NB4 (cell line): Measurements from ENCODE around the gene KIRREL2.
"Not testable (repeated sequence)": the region's sequence is repeated elsewhere in the genome, so short reads cannot be mapped to it uniquely, and the experiment has no call there.

Experiments used
- DNase-seq: peaks from one replicate; pipeline ENCODE4 v3.0.0; 2010; ENCODE audit warnings: low read depth
- H3K4me3 ChIP-seq: one replicate; pipeline ENCODE4 v1.5.1; 2011; ENCODE audit warnings: mild to moderate bottlenecking, low read depth, low read length, moderate library complexity
- MYC ChIP-seq: IDR thresholded peaks from 2 replicates; pipeline ENCODE4 v1.6.1; 2011; ENCODE audit warnings: low read depth, low read length
- POLR2A ChIP-seq: IDR thresholded peaks from 2 replicates; pipeline ENCODE4 v1.6.1; 2011; ENCODE audit warnings: mild to moderate bottlenecking; ENCODE audit not compliant: insufficient read length; ENCODE audit errors: extremely low read depth
- TF ChIP-seq, protein P1 (sequence below): IDR thresholded peaks from one replicate; pipeline ENCODE4 v1.5.1; 2012; ENCODE audit warnings: low read depth, low read length
- TF ChIP-seq, protein P2 (sequence below): IDR thresholded peaks from 2 replicates; pipeline ENCODE4 v1.6.1; 2011; ENCODE audit warnings: low read depth, low read length

Gene KIRREL2

GRCh38 chr19:35869327-35870123 is 12.8 kb downstream of the KIRREL2 start:
- TF ChIP-seq MYC, result no peak
- TF ChIP-seq, protein P1, sequence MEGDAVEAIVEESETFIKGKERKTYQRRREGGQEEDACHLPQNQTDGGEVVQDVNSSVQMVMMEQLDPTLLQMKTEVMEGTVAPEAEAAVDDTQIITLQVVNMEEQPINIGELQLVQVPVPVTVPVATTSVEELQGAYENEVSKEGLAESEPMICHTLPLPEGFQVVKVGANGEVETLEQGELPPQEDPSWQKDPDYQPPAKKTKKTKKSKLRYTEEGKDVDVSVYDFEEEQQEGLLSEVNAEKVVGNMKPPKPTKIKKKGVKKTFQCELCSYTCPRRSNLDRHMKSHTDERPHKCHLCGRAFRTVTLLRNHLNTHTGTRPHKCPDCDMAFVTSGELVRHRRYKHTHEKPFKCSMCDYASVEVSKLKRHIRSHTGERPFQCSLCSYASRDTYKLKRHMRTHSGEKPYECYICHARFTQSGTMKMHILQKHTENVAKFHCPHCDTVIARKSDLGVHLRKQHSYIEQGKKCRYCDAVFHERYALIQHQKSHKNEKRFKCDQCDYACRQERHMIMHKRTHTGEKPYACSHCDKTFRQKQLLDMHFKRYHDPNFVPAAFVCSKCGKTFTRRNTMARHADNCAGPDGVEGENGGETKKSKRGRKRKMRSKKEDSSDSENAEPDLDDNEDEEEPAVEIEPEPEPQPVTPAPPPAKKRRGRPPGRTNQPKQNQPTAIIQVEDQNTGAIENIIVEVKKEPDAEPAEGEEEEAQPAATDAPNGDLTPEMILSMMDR, result no peak
- no peak for TF ChIP-seq POLR2A
- TF ChIP-seq, protein P2, sequence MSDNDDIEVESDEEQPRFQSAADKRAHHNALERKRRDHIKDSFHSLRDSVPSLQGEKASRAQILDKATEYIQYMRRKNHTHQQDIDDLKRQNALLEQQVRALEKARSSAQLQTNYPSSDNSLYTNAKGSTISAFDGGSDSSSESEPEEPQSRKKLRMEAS, result no peak
- DNase-seq, result peak; percentile 51
- H3K4me3 ChIP-seq, result no peak overlapping the region

- not testable (repeated sequence) for H3K4me3 ChIP-seq, DNase-seq
Observed at GRCh38 chr19:35870124-35870736, 13.5 kb downstream of the KIRREL2 start.

DNA sequence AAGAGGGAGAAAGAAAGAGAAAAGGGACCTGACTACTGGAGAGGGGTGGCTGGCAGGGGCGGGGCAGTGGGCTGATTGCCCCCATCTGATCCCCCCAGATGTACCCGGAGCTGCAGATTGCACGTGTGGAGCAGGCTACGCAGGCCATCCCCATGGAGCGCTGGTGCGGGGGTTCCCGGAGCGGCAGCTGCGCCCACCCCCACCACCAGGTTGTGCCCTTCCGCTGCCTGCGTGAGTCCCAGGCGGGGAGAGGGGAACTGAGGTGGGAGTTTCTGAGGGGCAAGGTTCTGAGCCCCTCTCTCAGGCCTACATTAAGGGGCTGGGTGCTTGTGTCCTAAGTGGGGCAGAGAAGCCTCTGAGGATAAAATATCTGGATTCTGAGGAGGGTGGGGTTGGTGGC is 14.1 kb downstream of the KIRREL2 start:
- no peak overlapping the region for H3K4me3 ChIP-seq
- DNase-seq, result no peak
- TF ChIP-seq MYC (no peak), POLR2A (no peak)
- TF ChIP-seq, protein P1, result no peak
- TF ChIP-seq, protein P2, result no peak

DNA sequence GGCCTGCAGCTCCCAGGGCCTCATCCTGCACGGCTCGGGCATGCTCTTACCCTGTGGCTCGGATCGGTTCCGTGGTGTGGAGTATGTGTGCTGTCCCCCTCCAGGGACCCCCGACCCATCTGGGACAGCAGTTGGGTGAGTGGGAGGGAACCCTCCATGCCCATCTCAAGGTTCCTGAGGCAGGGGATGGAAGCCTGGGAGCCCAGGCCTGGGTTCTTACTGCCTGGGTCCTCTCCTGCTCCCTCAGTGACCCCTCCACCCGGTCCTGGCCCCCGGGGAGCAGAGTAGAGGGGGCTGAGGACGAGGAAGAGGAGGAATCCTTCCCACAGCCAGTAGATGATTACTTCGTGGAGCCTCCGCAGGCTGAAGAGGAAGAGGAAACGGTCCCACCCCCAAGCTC is 14.9 kb downstream of the KIRREL2 start:
- H3K4me3 ChIP-seq, result no peak overlapping the region
- DNase-seq, result no peak
- no peak for TF ChIP-seq POLR2A
- TF ChIP-seq MYC, result no peak
- TF ChIP-seq, protein P1, result no peak
- TF ChIP-seq, protein P2, result no peak

GRCh38 chr19:35872180-35872579 is 15.5 kb downstream of the KIRREL2 start:
- DNase-seq, result no peak
- TF ChIP-seq, protein P1, result no peak
- TF ChIP-seq MYC, result no peak
- TF ChIP-seq, protein P2, result no peak
- no peak for TF ChIP-seq POLR2A
- no peak overlapping the region for H3K4me3 ChIP-seq

DNA sequence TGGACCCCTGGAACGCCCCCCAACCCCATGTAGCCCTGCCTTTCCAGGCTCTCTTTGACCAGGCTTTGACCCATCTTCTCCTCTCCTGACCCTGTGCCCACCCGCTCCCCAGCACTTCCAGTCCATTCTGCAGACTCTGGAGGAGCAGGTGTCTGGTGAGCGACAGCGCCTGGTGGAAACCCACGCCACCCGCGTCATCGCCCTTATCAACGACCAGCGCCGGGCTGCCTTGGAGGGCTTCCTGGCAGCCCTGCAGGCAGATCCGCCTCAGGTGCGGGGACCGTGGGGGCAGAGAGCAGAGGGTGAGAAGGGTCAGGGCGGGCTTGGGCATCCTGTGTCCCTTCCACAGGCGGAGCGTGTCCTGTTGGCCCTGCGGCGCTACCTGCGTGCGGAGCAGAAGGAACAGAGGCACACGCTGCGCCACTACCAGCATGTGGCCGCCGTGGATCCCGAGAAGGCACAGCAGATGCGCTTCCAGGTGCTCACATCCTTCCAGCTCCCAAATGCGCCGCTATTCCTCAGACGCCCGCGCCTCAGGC is 17.8 kb downstream of the KIRREL2 start:
- H3K4me3 ChIP-seq, result no peak overlapping the region
- TF ChIP-seq MYC (no peak), POLR2A (no peak)
- TF ChIP-seq, protein P2, result no peak
- TF ChIP-seq, protein P1, result no peak
- DNase-seq, result no peak
